Right lobe of liver (tissue), 6 donors: Measurements from ENCODE around the gene ZNF579. TPM values are rescaled to one million over a fixed set of nuclear protein-coding genes. Genes with fewer than 3 reads are reported as not detected.

Experiments used
- ATAC-seq, 4 donors: fragments of 200-7000 bp; cut with Tn5 transposase; one replicate each; pipeline ENCODE4 v1.9.1; 2020; ENCODE audit warnings: mild to moderate bottlenecking in 4 of 4, moderate library complexity in 4 of 4
- DNase-seq, 3 donors: peaks; one replicate each; pipeline ENCODE4 v3.0.0-alpha.2; 2020
- H3K27ac ChIP-seq, 3 donors: fragments of 200-600 bp; one replicate each; pipeline ENCODE4 v1.8.0; 2022
- H3K27me3 ChIP-seq, 2 donors: fragments of 200-600 bp; one replicate each; pipeline ENCODE4 v1.8.0; 2022
- H3K36me3 ChIP-seq, 4 donors: fragments of 200-600 bp; sonication (generic) in 1 of 4; one replicate each; pipeline versions ENCODE4 v1.5.1 to v1.8.0; 2017 to 2022; ENCODE audit warnings: control low read depth in 1 of 4
- H3K4me1 ChIP-seq, 4 donors: fragments of 200-600 bp; sonication (generic) in 1 of 4; one replicate each; pipeline versions ENCODE4 v1.5.1 to v1.8.0; 2017 to 2022; ENCODE audit warnings: control low read depth in 1 of 4
- H3K4me3 ChIP-seq, 3 donors: fragments of 200-600 bp; one replicate each; pipeline ENCODE4 v1.8.0; 2022
- H3K9me3 ChIP-seq, 4 donors: fragments of 200-600 bp; sonication (generic) in 1 of 4; one replicate each; pipeline versions ENCODE4 v1.5.1 to v1.8.0; 2017 to 2022; ENCODE audit warnings: control low read depth in 1 of 4
- POLR2A ChIP-seq: fragments of 450-650 bp; IDR thresholded peaks from one replicate; pipeline ENCODE4 v1.6.1; 2017; ENCODE audit warnings: antibody characterized with exemption, mild to moderate bottlenecking
- WGBS: methylation state at CpG from one replicate; pipeline ENCODE4 v1.1.6; 2018; ENCODE audit warnings: low coverage, low lambda C conversion rate; ENCODE audit not compliant: insufficient coverage; ENCODE audit errors: missing lambda C conversion rate; 5-methylcytosine and 5-hydroxymethylcytosine counted together
- intact Hi-C, 2 donors: fragments of 100-400 bp; cut with DNase I; formaldehyde crosslinking; loops; one replicate each; pipeline versions ENCODE4 v1.11.2 to v1.14.1; 2022
- total RNA-seq, 6 experiments: library from RNA; depleted of rRNA in 2 of 6; stranded (reverse); fragments of >200 nt in 2 of 6; fragmentation: NEBNext Ultra II Directional in 3 of 6; extraction: Animal tissue kit (Norgen Biotek cat#: 25700) in 3 of 6; gene quantifications; one replicate each; pipeline versions ENCODE4 v1.1.0 to v1.2.4, GENCODE V29; 2016 to 2023
- TF ChIP-seq, protein P1 (sequence below), 4 donors: fragments of 200-600 bp in 3 of 4; fragments of 450-650 bp in 1 of 4; IDR thresholded peaks; one replicate each; pipeline versions ENCODE4 v1.5.1 to v1.8.0; 2016 to 2022; ENCODE audit warnings: antibody characterized with exemption in 4 of 4, mild to moderate bottlenecking in 2 of 4
- donor health status: DM: no; HTN: yes; CAD: no.
- donor health status: DM: no; HTN: no; CAD: no.
- donor health status: DM: no; HTN: no; CAD: no.
- donor health status: DM: no; HTN: yes; CAD: no.
- donor health status: DM: no; HTN: yes; CAD: no.

Gene ZNF579
- total RNA-seq, 6 experiments from 2014 or later, result 1.9 to 4.6 (median 3.6) TPM

GRCh38 chr19:55617426-55617825 lies 36.8 kb upstream of the ZNF579 start:
- Histone ChIP-seq H3K9me3 (no peaks in the 10 kb centered on the region), H3K4me1 (no peaks in the 10 kb centered on the region), H3K27ac (no peak overlapping the region), H3K4me3 (no peak overlapping the region), H3K27me3 (no peaks in the 10 kb centered on the region), H3K36me3 (peaks cover 0 to 14% (median 0%) of the 10 kb centered on the region in 4 donors)
- intact Hi-C loops, result no loop called here
- TF ChIP-seq, protein P1, sequence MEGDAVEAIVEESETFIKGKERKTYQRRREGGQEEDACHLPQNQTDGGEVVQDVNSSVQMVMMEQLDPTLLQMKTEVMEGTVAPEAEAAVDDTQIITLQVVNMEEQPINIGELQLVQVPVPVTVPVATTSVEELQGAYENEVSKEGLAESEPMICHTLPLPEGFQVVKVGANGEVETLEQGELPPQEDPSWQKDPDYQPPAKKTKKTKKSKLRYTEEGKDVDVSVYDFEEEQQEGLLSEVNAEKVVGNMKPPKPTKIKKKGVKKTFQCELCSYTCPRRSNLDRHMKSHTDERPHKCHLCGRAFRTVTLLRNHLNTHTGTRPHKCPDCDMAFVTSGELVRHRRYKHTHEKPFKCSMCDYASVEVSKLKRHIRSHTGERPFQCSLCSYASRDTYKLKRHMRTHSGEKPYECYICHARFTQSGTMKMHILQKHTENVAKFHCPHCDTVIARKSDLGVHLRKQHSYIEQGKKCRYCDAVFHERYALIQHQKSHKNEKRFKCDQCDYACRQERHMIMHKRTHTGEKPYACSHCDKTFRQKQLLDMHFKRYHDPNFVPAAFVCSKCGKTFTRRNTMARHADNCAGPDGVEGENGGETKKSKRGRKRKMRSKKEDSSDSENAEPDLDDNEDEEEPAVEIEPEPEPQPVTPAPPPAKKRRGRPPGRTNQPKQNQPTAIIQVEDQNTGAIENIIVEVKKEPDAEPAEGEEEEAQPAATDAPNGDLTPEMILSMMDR (IDR thresholded peaks at IDR 0.05), result no peak
- no peak for TF ChIP-seq POLR2A
- DNase-seq, result no peak
- no peak for ATAC-seq
- WGBS, result 90% methylated on average over 4 of the region's 8 CpGs

DNA sequence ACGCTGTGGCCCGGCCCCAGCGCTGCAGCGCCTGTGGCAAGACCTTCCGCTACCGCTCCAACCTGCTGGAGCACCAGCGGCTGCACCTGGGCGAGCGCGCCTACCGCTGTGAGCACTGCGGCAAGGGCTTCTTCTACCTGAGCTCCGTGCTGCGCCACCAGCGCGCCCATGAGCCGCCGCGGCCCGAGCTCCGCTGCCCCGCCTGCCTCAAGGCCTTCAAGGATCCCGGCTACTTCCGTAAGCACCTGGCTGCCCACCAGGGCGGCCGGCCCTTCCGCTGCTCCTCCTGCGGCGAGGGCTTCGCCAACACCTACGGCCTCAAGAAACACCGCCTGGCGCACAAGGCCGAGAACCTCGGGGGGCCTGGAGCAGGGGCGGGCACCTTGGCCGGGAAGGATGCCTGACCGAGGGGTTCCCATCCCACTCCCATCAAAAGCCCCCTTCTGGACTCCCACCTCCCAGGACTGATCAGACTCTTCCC lies 35.8 kb upstream of the ZNF579 start:
- no CpG with 5 or more reads among the region's 38 CpGs for WGBS
- Histone ChIP-seq H3K36me3 (peaks cover 0 to 14% (median 0%) of the 10 kb centered on the region in 4 donors), H3K9me3 (no peaks in the 10 kb centered on the region), H3K27me3 (no peaks in the 10 kb centered on the region), H3K4me1 (no peaks in the 10 kb centered on the region), H3K27ac (no peak overlapping the region), H3K4me3 (no peak overlapping the region)
- DNase-seq (no peak), ATAC-seq (no peak)
- TF ChIP-seq POLR2A, result no peak
- TF ChIP-seq, protein P1 (IDR thresholded peaks at IDR 0.05), result no peak
- intact Hi-C loops, result no loop called here

DNA sequence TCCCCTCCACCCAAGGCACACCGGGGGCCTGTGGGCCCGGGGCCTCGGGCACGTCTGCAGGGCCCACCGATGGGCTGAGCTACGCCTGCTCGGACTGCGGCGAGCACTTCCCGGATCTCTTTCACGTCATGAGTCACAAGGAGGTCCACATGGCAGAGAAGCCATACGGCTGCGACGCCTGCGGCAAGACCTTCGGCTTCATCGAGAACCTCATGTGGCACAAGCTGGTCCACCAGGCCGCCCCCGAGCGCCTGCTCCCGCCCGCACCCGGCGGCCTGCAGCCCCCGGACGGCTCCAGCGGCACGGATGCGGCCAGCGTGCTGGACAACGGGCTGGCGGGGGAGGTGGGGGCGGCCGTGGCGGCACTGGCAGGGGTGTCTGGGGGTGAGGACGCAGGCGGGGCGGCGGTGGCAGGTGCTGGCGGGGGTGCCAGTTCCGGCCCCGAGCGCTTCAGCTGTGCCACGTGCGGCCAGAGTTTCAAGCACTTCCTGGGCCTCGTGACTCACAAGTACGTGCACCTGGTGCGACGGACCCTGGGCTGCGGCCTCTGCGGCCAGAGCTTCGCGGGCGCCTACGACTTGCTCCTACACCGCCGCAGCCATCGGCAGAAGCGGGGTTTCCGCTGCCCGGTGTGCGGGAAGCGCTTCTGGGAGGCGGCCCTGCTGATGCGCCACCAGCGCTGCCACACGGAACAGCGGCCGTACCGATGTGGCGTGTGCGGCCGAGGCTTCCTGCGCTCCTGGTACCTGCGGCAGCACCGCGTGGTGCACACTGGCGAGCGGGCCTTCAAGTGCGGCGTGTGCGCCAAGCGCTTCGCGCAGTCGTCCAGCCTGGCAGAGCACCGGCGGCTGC lies 35.1 kb upstream of the ZNF579 start:
- TF ChIP-seq, protein P1 (IDR thresholded peaks at IDR 0.05), result no peak
- no peak for TF ChIP-seq POLR2A
- WGBS, result 90% methylated on average over 2 of the region's 88 CpGs
- Histone ChIP-seq H3K9me3 (no peaks in the 10 kb centered on the region), H3K4me3 (no peak overlapping the region), H3K27me3 (no peaks in the 10 kb centered on the region), H3K27ac (no peak overlapping the region), H3K36me3 (peaks cover 0 to 14% (median 0%) of the 10 kb centered on the region in 4 donors), H3K4me1 (no peaks in the 10 kb centered on the region)
- intact Hi-C loops, result no loop called here
- ATAC-seq (no peak), DNase-seq (no peak)

DNA sequence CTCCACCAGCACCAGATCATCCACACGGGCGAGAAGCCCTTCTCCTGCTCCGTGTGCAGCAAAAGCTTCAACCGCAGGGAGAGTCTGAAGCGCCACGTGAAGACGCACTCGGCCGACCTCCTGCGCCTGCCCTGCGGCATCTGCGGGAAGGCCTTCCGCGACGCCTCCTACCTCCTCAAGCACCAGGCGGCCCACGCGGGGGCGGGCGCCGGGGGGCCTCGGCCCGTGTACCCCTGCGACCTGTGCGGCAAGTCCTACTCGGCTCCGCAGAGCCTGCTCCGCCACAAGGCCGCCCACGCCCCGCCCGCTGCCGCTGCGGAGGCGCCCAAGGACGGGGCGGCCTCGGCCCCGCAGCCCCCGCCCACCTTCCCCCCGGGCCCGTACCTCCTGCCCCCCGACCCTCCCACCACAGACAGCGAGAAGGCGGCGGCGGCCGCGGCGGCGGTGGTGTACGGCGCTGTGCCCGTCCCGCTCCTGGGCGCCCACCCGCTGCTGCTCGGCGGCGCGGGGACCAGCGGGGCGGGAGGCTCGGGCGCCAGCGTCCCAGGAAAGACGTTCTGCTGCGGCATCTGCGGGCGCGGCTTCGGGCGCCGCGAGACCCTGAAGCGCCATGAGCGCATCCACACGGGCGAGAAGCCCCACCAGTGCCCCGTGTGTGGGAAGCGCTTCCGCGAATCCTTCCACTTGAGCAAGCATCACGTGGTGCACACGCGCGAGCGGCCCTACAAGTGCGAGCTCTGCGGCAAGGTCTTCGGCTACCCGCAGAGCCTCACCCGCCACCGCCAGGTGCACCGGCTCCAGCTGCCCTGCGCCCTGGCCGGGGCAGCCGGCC lies 34.3 kb upstream of the ZNF579 start:
- Histone ChIP-seq H3K36me3 (peaks cover 0 to 14% (median 0%) of the 10 kb centered on the region in 4 donors), H3K27me3 (no peaks in the 10 kb centered on the region), H3K9me3 (no peaks in the 10 kb centered on the region), H3K4me3 (no peak overlapping the region), H3K27ac (no peak overlapping the region), H3K4me1 (no peaks in the 10 kb centered on the region)
- ATAC-seq (no peak), DNase-seq (no peak)
- intact Hi-C loops, result no loop called here
- 100% methylated on average over 30 of the region's 98 CpGs for WGBS
- no peak for TF ChIP-seq POLR2A
- TF ChIP-seq, protein P1 (IDR thresholded peaks at IDR 0.05), result no peak
